GM12875 (cell line): ENCODE measurements around the gene BMP7.

ENCODE experiments used
- H3K4me3 ChIP-seq: one replicate; pipeline ENCODE4 v1.5.1; 2011; ENCODE audit warnings: low read depth, low read length, control low read depth
- TF ChIP-seq, protein P1 (sequence below): IDR thresholded peaks from 2 replicates; pipeline ENCODE4 v1.5.1; 2011; ENCODE audit warnings: low read depth, mild to moderate bottlenecking, control low read depth, inconsistent platforms, low read length, moderate library complexity, borderline replicate concordance; ENCODE audit not compliant: insufficient read depth

BMP7 gene

DNA sequence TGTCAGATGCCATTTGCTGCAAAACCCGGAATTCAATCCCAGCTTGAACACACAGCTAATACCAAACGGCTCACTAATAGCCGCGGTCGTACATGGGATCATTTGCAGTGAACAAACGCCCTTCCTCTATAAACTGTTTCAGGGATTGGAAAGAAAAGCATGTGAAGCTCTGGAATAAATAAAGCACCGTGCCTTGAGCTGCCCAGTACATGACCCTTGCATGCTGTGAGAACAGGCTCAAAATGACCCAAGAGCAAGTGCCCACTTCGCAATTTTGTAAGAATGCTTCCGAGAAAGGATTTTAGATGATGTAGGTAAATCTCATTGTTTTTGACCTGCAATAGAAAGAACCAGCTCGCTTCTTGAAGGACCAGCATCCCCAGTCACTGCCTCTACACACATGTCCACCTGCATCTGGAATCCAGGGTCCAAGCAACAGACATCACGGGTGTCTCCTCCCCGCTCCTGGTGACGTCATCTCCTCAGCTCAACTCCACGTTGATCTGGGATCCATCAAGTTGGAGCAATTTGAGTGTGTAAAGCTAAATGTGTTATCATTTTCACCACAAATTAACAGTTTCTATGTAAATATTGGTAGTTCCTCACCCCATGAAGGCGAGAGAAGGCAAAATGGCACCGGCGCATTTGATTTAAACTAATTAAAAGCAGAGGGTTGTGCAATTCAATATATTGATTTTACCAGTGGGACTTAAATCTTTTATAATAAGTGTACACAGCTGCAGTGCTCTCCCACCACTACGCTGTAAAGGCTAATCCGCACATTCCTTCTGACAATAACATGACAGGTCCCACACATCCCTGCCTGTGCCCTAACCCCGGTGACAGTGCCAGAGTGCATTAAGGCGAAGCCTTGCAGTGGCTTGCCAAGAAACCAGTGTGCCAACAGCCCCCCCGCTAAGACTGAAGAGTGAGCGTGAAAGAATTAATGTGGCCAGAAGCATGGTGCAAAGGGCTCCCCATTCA lies 6.2 kb downstream of the BMP7 start:
- H3K4me3 ChIP-seq = no peak overlapping the region
- TF ChIP-seq, protein P1, sequence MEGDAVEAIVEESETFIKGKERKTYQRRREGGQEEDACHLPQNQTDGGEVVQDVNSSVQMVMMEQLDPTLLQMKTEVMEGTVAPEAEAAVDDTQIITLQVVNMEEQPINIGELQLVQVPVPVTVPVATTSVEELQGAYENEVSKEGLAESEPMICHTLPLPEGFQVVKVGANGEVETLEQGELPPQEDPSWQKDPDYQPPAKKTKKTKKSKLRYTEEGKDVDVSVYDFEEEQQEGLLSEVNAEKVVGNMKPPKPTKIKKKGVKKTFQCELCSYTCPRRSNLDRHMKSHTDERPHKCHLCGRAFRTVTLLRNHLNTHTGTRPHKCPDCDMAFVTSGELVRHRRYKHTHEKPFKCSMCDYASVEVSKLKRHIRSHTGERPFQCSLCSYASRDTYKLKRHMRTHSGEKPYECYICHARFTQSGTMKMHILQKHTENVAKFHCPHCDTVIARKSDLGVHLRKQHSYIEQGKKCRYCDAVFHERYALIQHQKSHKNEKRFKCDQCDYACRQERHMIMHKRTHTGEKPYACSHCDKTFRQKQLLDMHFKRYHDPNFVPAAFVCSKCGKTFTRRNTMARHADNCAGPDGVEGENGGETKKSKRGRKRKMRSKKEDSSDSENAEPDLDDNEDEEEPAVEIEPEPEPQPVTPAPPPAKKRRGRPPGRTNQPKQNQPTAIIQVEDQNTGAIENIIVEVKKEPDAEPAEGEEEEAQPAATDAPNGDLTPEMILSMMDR = no peak

DNA sequence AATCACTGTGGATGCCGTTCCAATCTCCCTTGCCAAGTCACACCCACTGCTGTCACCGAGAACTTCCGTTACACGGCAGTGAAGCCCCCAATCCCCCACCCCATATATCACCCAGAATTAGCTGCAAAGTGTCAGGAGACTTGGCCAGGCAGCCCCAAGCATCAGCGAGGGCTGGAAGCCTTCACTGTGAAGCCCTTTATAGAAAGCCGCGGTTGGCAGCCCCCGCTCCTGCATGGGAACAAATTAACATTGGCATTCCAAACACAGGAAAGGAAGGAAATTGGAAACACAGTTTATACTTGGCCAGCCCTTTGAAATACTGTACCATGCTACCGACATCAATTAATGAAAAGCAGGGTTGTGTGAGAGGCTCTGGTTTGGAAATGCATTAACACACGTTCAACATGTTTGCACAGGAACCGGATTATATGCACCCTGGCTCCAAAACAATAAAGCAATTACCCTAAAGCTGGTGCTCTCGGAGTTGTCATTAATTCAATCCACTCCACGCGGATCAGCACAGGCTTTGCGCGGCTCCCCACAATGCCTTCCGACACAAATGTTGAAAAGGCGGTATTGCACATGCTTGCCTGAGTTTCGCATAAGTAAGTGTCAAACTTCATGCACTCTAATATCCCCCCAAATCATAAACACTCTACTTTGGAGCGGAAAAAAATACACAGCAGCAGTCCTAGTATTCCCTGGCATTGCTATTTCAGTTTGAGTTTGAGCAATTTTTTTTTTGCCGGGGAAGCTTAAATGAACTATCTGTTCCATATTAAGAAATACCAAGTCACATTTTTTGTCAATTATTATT lies 7.1 kb downstream of the BMP7 start:
- TF ChIP-seq, protein P1 = no peak
- no peak overlapping the region for H3K4me3 ChIP-seq

DNA sequence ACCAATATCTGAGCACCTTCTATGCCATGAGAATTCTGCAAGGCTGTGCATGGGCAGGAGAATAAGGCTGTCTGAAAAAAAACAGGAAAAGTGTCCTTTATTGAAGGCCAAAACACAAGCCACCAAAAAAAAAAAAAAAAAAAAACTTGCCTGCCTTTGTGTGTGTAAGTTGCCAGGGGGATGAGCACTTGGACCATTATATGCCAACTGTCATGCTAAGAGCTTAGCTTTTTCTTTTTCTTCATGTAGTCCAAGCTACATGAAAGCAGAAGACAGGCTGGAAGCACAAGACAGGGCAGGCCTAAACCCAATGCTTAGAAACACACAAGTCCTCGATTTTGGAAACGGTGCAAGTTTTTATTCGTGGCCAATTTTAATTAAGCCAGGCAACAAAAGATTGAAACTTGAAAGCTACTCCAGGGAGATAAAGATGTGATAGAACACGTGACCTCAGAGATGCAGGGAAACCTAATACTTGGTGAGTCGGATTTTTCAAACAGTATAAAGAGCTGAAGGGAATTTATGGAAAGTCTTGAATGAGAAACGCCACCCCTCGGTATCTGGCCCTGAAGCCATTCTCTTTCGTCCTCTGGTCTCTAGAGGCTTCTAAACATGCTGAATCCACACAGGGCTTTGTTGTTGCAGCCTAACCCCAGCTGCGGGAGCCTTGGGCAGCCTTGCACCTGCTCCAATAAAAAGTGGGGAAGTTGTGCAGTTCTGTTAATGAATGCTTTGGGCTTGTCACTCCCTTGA lies 8.6 kb downstream of the BMP7 start:
- TF ChIP-seq, protein P1 = no peak
- H3K4me3 ChIP-seq = no peak overlapping the region

- H3K4me3 ChIP-seq = no peak overlapping the region
- TF ChIP-seq, protein P1 = no peak
Observed at GRCh38 chr20:57256908-57257307, 9.5 kb downstream of the BMP7 start.

GRCh38 chr20:57256205-57256604 lies 10.2 kb downstream of the BMP7 start:
- H3K4me3 ChIP-seq = no peak overlapping the region
- TF ChIP-seq, protein P1 = no peak

DNA sequence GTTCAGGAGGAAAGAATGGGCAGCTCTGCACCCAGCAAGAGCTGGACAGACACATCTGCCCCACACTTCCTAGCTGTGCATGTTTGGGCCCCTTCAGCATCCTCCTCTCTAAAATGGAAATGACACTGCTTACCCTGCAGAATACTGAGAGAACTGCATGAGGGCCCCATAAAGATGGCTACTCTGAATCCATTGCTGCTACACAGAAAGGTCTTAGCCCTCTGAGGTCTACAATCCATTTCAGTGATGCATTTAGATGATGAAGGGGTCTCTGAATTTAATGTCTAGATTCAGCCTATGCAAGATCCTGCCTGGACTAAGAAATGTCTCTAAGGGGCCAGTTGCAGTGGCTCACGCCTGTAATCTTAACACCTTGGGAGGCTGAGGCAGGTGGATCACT lies 11.3 kb downstream of the BMP7 start:
- TF ChIP-seq, protein P1 = no peak
- no peak overlapping the region for H3K4me3 ChIP-seq
